Measurements from ENCODE around the gene VILL.
"Not testable (repeated sequence)": the region's sequence is repeated elsewhere in the genome, so short reads cannot be mapped to it uniquely, and the experiment has no call there.

- TF ChIP-seq, protein P1, sequence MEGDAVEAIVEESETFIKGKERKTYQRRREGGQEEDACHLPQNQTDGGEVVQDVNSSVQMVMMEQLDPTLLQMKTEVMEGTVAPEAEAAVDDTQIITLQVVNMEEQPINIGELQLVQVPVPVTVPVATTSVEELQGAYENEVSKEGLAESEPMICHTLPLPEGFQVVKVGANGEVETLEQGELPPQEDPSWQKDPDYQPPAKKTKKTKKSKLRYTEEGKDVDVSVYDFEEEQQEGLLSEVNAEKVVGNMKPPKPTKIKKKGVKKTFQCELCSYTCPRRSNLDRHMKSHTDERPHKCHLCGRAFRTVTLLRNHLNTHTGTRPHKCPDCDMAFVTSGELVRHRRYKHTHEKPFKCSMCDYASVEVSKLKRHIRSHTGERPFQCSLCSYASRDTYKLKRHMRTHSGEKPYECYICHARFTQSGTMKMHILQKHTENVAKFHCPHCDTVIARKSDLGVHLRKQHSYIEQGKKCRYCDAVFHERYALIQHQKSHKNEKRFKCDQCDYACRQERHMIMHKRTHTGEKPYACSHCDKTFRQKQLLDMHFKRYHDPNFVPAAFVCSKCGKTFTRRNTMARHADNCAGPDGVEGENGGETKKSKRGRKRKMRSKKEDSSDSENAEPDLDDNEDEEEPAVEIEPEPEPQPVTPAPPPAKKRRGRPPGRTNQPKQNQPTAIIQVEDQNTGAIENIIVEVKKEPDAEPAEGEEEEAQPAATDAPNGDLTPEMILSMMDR (IDR thresholded peaks at IDR 0.05) = not testable (repeated sequence)
- TF ChIP-seq, protein P2, sequence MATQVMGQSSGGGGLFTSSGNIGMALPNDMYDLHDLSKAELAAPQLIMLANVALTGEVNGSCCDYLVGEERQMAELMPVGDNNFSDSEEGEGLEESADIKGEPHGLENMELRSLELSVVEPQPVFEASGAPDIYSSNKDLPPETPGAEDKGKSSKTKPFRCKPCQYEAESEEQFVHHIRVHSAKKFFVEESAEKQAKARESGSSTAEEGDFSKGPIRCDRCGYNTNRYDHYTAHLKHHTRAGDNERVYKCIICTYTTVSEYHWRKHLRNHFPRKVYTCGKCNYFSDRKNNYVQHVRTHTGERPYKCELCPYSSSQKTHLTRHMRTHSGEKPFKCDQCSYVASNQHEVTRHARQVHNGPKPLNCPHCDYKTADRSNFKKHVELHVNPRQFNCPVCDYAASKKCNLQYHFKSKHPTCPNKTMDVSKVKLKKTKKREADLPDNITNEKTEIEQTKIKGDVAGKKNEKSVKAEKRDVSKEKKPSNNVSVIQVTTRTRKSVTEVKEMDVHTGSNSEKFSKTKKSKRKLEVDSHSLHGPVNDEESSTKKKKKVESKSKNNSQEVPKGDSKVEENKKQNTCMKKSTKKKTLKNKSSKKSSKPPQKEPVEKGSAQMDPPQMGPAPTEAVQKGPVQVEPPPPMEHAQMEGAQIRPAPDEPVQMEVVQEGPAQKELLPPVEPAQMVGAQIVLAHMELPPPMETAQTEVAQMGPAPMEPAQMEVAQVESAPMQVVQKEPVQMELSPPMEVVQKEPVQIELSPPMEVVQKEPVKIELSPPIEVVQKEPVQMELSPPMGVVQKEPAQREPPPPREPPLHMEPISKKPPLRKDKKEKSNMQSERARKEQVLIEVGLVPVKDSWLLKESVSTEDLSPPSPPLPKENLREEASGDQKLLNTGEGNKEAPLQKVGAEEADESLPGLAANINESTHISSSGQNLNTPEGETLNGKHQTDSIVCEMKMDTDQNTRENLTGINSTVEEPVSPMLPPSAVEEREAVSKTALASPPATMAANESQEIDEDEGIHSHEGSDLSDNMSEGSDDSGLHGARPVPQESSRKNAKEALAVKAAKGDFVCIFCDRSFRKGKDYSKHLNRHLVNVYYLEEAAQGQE (IDR thresholded peaks at IDR 0.05; ENCODE audit: insufficient read depth in 1 of 2, low read depth in 2 of 2, low read length in 1 of 2) = not testable (repeated sequence)
Measured at GRCh38 chr3:38034335-38034734, 43.7 kb downstream of the VILL start.

Data from Panc1 (cell line).